CD4-positive, alpha-beta T cell (primary cell): ENCODE data around the gene TTC39A. TPM values are rescaled to one million over a fixed set of nuclear protein-coding genes. Genes with fewer than 3 reads are reported as not detected.

Source experiments
- ATAC-seq: fragments of 200-7000 bp; cut with Tn5 transposase; one replicate; pipeline ENCODE4 v1.10.0; 2022; ENCODE audit warnings: mild to moderate bottlenecking; ENCODE audit not compliant: poor library complexity
- CTCF ChIA-PET: fragments of 350-600 bp; sonication (Branson Sonifier 250); formaldehyde crosslinking; loops from one replicate; lab custom pipeline; 2021; ENCODE audit warnings: antibody characterized with exemption, inconsistent platforms; lab: Charles Lee
- POLR2A ChIA-PET: fragments of 350-600 bp; sonication (Branson Sonifier 250); formaldehyde crosslinking; loops from one replicate; lab custom pipeline; 2021; ENCODE audit warnings: antibody characterized with exemption, inconsistent platforms; lab: Charles Lee
- DNase-seq, 14 experiments: peaks; one replicate each; pipeline ENCODE4 v3.0.0-alpha.2; 2013 to 2020; ENCODE audit warnings: mixed read lengths in 2 of 14
- H3K27ac ChIP-seq, 2 donors: one replicate each; pipeline versions ENCODE4 v1.5.1 to v1.7.0; 2013; ENCODE audit warnings: low read length in 2 of 2, low read depth in 1 of 2, mild to moderate bottlenecking in 1 of 2
- H3K27me3 ChIP-seq, 2 experiments: 1 replicate in 1 of 2; 2 replicates in 1 of 2; pipeline versions ENCODE4 v1.6.1 to v1.7.0; 2013; ENCODE audit warnings: low read length in 2 of 2, control low read depth in 1 of 2, mild to moderate bottlenecking in 1 of 2, moderate library complexity in 1 of 2; ENCODE audit not compliant: insufficient read depth in 2 of 2, control insufficient read depth in 1 of 2
- H3K36me3 ChIP-seq: one replicate; pipeline ENCODE4 v1.6.1; 2013; ENCODE audit warnings: low read length, control low read depth; ENCODE audit not compliant: insufficient read depth
- H3K4me1 ChIP-seq: one replicate; pipeline ENCODE4 v1.6.1; 2013; ENCODE audit warnings: low read length, control low read depth; ENCODE audit not compliant: insufficient read depth
- H3K4me3 ChIP-seq: one replicate; pipeline ENCODE4 v1.5.1; 2013; ENCODE audit warnings: mild to moderate bottlenecking, low read length, moderate library complexity
- H3K9me3 ChIP-seq, 2 experiments: 1 replicate in 1 of 2; 2 replicates in 1 of 2; pipeline versions ENCODE4 v1.6.1 to v1.7.0; 2013; ENCODE audit warnings: low read length in 2 of 2, mild to moderate bottlenecking in 2 of 2, control low read depth in 1 of 2, moderate library complexity in 1 of 2; ENCODE audit not compliant: control insufficient read depth in 1 of 2, insufficient read depth in 1 of 2
- H3K27ac Mint-ChIP-seq: one replicate; pipeline ENCODE4 v1.8.0; 2020; ENCODE audit warnings: mixed read lengths
- H3K27me3 Mint-ChIP-seq: one replicate; pipeline ENCODE4 v1.8.0; 2021; ENCODE audit warnings: mixed read lengths
- H3K36me3 Mint-ChIP-seq: one replicate; pipeline ENCODE4 v1.8.0; 2021; ENCODE audit warnings: low read depth, mixed read lengths
- H3K4me1 Mint-ChIP-seq: one replicate; pipeline ENCODE4 v1.8.0; 2021; ENCODE audit warnings: low read depth, mixed read lengths
- H3K4me3 Mint-ChIP-seq: one replicate; pipeline ENCODE4 v1.8.0; 2020; ENCODE audit warnings: mild to moderate bottlenecking, mixed read lengths
- H3K9me3 Mint-ChIP-seq: one replicate; pipeline ENCODE4 v1.8.0; 2020; ENCODE audit warnings: mixed read lengths
- intact Hi-C, 2 experiments: fragments of 100-400 bp; cut with DNase I in 1 of 2; cut with micrococcal nuclease in 1 of 2; formaldehyde crosslinking; loops; one replicate each; pipeline versions ENCODE4 v1.15.1 to v1.9.0; 2023 to 2025; cut with DNase I, micrococcal nuclease
- total RNA-seq, 174 experiments: library from RNA in 2 of 174; stranded (reverse) in 2 of 174; gene quantifications; one replicate each; pipeline ENCODE4 v1.2.3 and lab custom pipeline; 2021 to 2026
- TF ChIP-seq, protein P1 (sequence below): fragments of 200-600 bp; IDR thresholded peaks from one replicate; pipeline ENCODE4 v1.8.0; 2022; ENCODE audit warnings: antibody characterized with exemption, mild to moderate bottlenecking

Gene TTC39A
- total RNA-seq, 2 experiments from 2014 or later, result not detected

DNA sequence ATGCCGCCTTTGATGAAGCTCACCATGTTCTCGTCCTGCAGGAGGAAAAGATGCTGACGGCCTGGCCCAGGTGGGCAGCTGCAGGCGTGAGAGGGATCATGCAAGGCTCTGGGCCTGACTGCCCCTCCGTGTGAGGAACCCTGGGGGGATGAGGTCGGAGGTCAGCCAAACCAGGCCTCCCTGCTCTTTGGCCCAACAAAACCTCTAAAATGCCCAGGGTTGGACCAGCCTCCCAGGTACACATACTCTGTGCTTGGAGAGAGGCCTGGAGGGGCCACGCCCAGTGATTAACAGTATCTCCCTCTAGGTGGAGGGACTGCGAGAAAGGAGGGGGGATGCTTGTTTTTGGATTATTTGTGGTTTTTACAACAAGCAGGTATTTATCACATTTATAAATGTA is 21.1 kb downstream of the TTC39A start:
- Histone ChIP-seq H3K36me3 (no peaks in the 10 kb centered on the region), H3K27ac (no peak overlapping the region), H3K4me1 (no peaks in the 10 kb centered on the region), H3K27me3 (no peaks in the 10 kb centered on the region), H3K9me3 (no peaks in the 10 kb centered on the region), H3K4me3 (no peak overlapping the region)
- H3K9me3 Mint-ChIP-seq, result no peaks in the 10 kb centered on the region
- no peaks in the 10 kb centered on the region for H3K4me1 Mint-ChIP-seq
- ATAC-seq (no peak), DNase-seq (no peak)
- POLR2A ChIA-PET, result no interaction called here
- no peak overlapping the region for H3K27ac Mint-ChIP-seq
- intact Hi-C loops, result no loop called here
- CTCF ChIA-PET, result no interaction called here
- H3K36me3 Mint-ChIP-seq, result no peaks in the 10 kb centered on the region
- H3K27me3 Mint-ChIP-seq, result no peaks in the 10 kb centered on the region
- no peak overlapping the region for H3K4me3 Mint-ChIP-seq
- TF ChIP-seq, protein P1, sequence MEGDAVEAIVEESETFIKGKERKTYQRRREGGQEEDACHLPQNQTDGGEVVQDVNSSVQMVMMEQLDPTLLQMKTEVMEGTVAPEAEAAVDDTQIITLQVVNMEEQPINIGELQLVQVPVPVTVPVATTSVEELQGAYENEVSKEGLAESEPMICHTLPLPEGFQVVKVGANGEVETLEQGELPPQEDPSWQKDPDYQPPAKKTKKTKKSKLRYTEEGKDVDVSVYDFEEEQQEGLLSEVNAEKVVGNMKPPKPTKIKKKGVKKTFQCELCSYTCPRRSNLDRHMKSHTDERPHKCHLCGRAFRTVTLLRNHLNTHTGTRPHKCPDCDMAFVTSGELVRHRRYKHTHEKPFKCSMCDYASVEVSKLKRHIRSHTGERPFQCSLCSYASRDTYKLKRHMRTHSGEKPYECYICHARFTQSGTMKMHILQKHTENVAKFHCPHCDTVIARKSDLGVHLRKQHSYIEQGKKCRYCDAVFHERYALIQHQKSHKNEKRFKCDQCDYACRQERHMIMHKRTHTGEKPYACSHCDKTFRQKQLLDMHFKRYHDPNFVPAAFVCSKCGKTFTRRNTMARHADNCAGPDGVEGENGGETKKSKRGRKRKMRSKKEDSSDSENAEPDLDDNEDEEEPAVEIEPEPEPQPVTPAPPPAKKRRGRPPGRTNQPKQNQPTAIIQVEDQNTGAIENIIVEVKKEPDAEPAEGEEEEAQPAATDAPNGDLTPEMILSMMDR, result no peak

DNA sequence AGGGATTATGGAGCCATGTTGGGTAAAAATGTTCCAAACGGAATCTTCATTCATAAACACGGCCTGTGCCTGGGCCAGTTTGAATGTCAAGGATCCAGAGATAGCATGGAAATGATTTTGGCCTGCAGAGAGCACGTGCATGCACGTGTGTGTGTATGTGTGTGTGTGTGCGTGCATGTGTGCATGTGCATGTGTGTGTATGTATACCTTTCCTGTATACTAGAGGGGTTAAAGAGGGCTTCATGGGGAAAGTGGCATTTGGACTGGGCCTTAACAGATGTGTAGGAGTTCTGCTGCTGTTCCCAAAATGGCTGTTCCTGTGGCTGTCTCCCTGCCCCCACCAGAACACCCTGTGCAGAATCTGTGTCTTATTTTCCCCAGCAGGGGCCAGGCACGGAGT is 21.7 kb downstream of the TTC39A start:
- TF ChIP-seq, protein P1, result no peak
- ChIA-PET POLR2A (no interaction called here), CTCF (no interaction called here)
- Histone ChIP-seq H3K4me1 (no peaks in the 10 kb centered on the region), H3K27ac (no peak overlapping the region), H3K4me3 (no peak overlapping the region), H3K27me3 (no peaks in the 10 kb centered on the region), H3K9me3 (no peaks in the 10 kb centered on the region), H3K36me3 (no peaks in the 10 kb centered on the region)
- DNase-seq (no peak), ATAC-seq (no peak)
- H3K36me3 Mint-ChIP-seq, result no peaks in the 10 kb centered on the region
- H3K4me1 Mint-ChIP-seq, result no peaks in the 10 kb centered on the region
- no peak overlapping the region for H3K27ac Mint-ChIP-seq
- H3K27me3 Mint-ChIP-seq, result no peaks in the 10 kb centered on the region
- H3K4me3 Mint-ChIP-seq, result no peak overlapping the region
- intact Hi-C loops, result no loop called here
- H3K9me3 Mint-ChIP-seq, result no peaks in the 10 kb centered on the region

DNA sequence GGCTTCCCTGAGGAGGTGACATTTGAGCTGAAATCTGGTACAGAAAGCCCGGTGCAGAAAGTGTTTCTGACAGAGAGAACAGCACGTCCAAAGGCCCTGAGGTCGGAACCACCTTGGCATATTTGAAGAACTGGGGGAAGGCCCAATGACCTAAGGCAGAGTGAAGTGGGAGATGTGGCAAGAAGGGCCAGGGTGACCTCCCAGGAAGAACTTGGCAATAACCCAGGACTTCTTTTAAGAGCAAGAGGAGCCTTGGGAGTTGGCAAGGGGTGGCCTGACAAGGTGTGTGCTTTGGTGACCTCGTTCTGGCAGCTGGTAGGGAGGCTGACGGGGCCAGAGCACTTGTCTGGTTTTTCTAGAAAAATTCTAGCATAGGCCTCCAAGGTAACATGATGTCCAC is 23.4 kb downstream of the TTC39A start:
- Mint-ChIP-seq H3K4me3 (no peak overlapping the region), H3K27me3 (no peaks in the 10 kb centered on the region), H3K4me1 (no peaks in the 10 kb centered on the region), H3K36me3 (no peaks in the 10 kb centered on the region), H3K27ac (no peak overlapping the region), H3K9me3 (no peaks in the 10 kb centered on the region)
- Histone ChIP-seq H3K27me3 (no peaks in the 10 kb centered on the region), H3K4me1 (no peaks in the 10 kb centered on the region), H3K4me3 (no peak overlapping the region), H3K9me3 (no peaks in the 10 kb centered on the region), H3K27ac (no peak overlapping the region), H3K36me3 (no peaks in the 10 kb centered on the region)
- POLR2A ChIA-PET, result no interaction called here
- ATAC-seq (no peak), DNase-seq (no peak)
- CTCF ChIA-PET, result no interaction called here
- intact Hi-C loops, result no loop called here
- TF ChIP-seq, protein P1, result no peak
